ENCODE results near the gene PLA2G15. TPM values are rescaled to one million over a fixed set of nuclear protein-coding genes. Genes with fewer than 3 reads are reported as not detected.

Gene PLA2G15
- total RNA-seq, 4 donors from 2014 or later = 20.8 to 40.3 (median 38.4) TPM

- intact Hi-C loops (cut with DNase I) = no loop called here
- WGBS, 2 donors = 84% methylated on average over 11 of the region's 11 CpGs
- no peaks in the 10 kb centered on the region for H3K9me3 ChIP-seq
- H3K27me3 ChIP-seq = no peaks in the 10 kb centered on the region
- no peak overlapping the region for H3K4me3 ChIP-seq (replicated peaks in 1 of 3)
- TF ChIP-seq CTCF (IDR thresholded peaks at IDR 0.05) (no peak), POLR2A (IDR thresholded peaks at IDR 0.05) (no peak)
- H3K27ac ChIP-seq = peak overlapping the region in 2 of 3 donors; percentile 18 to 60
- no peak for DNase-seq
- H3K36me3 ChIP-seq = peaks cover 62 to 69% of the 10 kb centered on the region in 2 donors
- peaks cover 0 to 20% of the 10 kb centered on the region in 2 donors for H3K4me1 ChIP-seq
Observed at GRCh38 chr16:68299571-68300453, 54.6 kb downstream of the PLA2G15 start.

- DNase-seq = no peak
- intact Hi-C loops (cut with DNase I) = no loop called here
- Histone ChIP-seq H3K4me3 (replicated peaks in 1 of 3) (no peak overlapping the region), H3K27ac (no peak overlapping the region), H3K4me1 (peaks cover 0 to 20% of the 10 kb centered on the region in 2 donors), H3K9me3 (no peaks in the 10 kb centered on the region), H3K27me3 (no peaks in the 10 kb centered on the region), H3K36me3 (peaks cover 53 to 65% of the 10 kb centered on the region in 2 donors)
- TF ChIP-seq POLR2A (IDR thresholded peaks at IDR 0.05) (no peak), CTCF (IDR thresholded peaks at IDR 0.05) (no peak)
- WGBS, 2 donors = 82 to 86% methylated on average over 7 of the region's 7 CpGs
Observed at GRCh38 chr16:68300734-68301459, 55.7 kb downstream of the PLA2G15 start.

- TF ChIP-seq POLR2A (IDR thresholded peaks at IDR 0.05) = no peak
- no peak for TF ChIP-seq CTCF (IDR thresholded peaks at IDR 0.05)
- no peak overlapping the region for H3K27ac ChIP-seq
- H3K27me3 ChIP-seq = no peaks in the 10 kb centered on the region
- H3K36me3 ChIP-seq = peaks cover 22 to 36% of the 10 kb centered on the region in 2 donors
- no peaks in the 10 kb centered on the region for H3K9me3 ChIP-seq
- WGBS, 2 donors = 93 to 96% methylated on average over 3 of the region's 3 CpGs
- peaks cover 15 to 16% of the 10 kb centered on the region in 2 donors for H3K4me1 ChIP-seq
- no peak overlapping the region for H3K4me3 ChIP-seq (replicated peaks in 1 of 3)
- intact Hi-C loops (cut with DNase I) = no loop called here
- DNase-seq = no peak
Observed at GRCh38 chr16:68306633-68307032, 61.5 kb downstream of the PLA2G15 start.

- Histone ChIP-seq H3K4me3 (replicated peaks in 1 of 3) (peak overlapping the region; percentile 62 to 96 (median 89)), H3K4me1 (peaks cover 19 to 27% of the 10 kb centered on the region in 2 donors), H3K27me3 (no peaks in the 10 kb centered on the region), H3K36me3 (peaks cover 9 to 15% of the 10 kb centered on the region in 2 donors), H3K27ac (peak overlapping the region in 2 of 3 donors; percentile 2 to 76), H3K9me3 (no peaks in the 10 kb centered on the region)
- intact Hi-C loops (cut with DNase I) = no loop called here
- WGBS, 2 donors = 34 to 37% methylated on average over 6 of the region's 6 CpGs
- TF ChIP-seq CTCF (IDR thresholded peaks at IDR 0.05) = no peak
- no peak for TF ChIP-seq POLR2A (IDR thresholded peaks at IDR 0.05)
- no peak for DNase-seq
Observed at GRCh38 chr16:68309799-68310198, 64.6 kb downstream of the PLA2G15 start.
